ENCODE measurements around the gene HOATZ.

DNA sequence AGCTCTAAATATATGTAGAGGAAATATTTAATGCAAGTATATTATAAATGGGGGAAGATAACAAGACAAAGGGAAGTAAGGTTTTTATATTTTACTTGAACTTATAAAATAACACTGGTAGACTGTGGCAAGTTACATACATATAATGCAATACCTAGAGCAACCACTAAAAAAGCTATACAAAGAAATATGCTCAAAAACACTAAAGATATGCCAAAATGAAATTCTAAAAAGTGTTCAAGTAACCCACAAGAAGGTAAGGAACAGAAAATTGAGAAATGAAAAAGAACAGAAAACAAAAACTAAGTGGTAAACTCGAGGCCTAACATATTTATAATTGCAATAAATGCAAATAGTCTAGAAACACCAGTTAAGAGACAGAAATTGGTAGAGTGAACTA is 34.9 kb upstream of the HOATZ start:
- TF ChIP-seq POLR2AphosphoS5 (IDR thresholded peaks at IDR 0.05) (no peak), POLR2A (IDR thresholded peaks at IDR 0.05) (no peak)
- TF ChIP-seq, protein P1, sequence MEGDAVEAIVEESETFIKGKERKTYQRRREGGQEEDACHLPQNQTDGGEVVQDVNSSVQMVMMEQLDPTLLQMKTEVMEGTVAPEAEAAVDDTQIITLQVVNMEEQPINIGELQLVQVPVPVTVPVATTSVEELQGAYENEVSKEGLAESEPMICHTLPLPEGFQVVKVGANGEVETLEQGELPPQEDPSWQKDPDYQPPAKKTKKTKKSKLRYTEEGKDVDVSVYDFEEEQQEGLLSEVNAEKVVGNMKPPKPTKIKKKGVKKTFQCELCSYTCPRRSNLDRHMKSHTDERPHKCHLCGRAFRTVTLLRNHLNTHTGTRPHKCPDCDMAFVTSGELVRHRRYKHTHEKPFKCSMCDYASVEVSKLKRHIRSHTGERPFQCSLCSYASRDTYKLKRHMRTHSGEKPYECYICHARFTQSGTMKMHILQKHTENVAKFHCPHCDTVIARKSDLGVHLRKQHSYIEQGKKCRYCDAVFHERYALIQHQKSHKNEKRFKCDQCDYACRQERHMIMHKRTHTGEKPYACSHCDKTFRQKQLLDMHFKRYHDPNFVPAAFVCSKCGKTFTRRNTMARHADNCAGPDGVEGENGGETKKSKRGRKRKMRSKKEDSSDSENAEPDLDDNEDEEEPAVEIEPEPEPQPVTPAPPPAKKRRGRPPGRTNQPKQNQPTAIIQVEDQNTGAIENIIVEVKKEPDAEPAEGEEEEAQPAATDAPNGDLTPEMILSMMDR (IDR thresholded peaks at IDR 0.05 in 8 of 11, conservative IDR thresholded peaks at IDR 0.05 in 3 of 11) = no peak

Data from spleen (tissue), 7 donors.